Renal cortical epithelial cell (primary cell): ENCODE results near the gene TNNI3K. TPM values are rescaled to one million over a fixed set of nuclear protein-coding genes. Genes with fewer than 3 reads are reported as not detected.

ENCODE experiments used
- DNase-seq: peaks from one replicate; pipeline ENCODE4 v3.0.0-alpha.2; 2011; ENCODE audit warnings: low read depth
- total RNA-seq: library from RNA; depleted of rRNA; stranded (reverse); fragments of >200 nt; gene quantifications from 2 replicates; pipeline ENCODE4 v1.2.3, GENCODE V29; 2014

TNNI3K gene
- total RNA-seq, 1 donor from 2014 or later, result 0.35 TPM

GRCh38 chr1:74502858-74503257 lies 267.7 kb downstream of the TNNI3K start:
- no peak for DNase-seq

GRCh38 chr1:74504125-74504932 lies 269.1 kb downstream of the TNNI3K start:
- DNase-seq, result peak; percentile 53

- no peak for DNase-seq
Measured at GRCh38 chr1:74504933-74505512, 269.8 kb downstream of the TNNI3K start.

- no peak for DNase-seq
Measured at GRCh38 chr1:74505928-74506710, 270.9 kb downstream of the TNNI3K start.

GRCh38 chr1:74508449-74508848 lies 273.3 kb downstream of the TNNI3K start:
- DNase-seq, result no peak

- no peak for DNase-seq
Measured at GRCh38 chr1:74512170-74512915, 277.2 kb downstream of the TNNI3K start, which contains the start of gene LRRC53. TSS of gene LRRC53 (minus strand) at chr1:74512611. CDS start at chr1:74483349, 29,262 bp downstream.

- peak; percentile 7 for DNase-seq
Measured at GRCh38 chr1:74513411-74514300, 278.5 kb downstream of the TNNI3K start.

- DNase-seq, result no peak
Measured at GRCh38 chr1:74517599-74518051, 282.4 kb downstream of the TNNI3K start.

- DNase-seq, result no peak
Measured at GRCh38 chr1:74522148-74522547, 287.0 kb downstream of the TNNI3K start.

GRCh38 chr1:74523873-74524480 lies 288.8 kb downstream of the TNNI3K start:
- no peak for DNase-seq

GRCh38 chr1:74526708-74527107 lies 291.5 kb downstream of the TNNI3K start:
- no peak for DNase-seq

GRCh38 chr1:74528123-74528522 lies 292.9 kb downstream of the TNNI3K start:
- DNase-seq, result no peak

GRCh38 chr1:74530892-74531291 lies 295.7 kb downstream of the TNNI3K start:
- peak; percentile 70 for DNase-seq

GRCh38 chr1:74531796-74532195 lies 296.6 kb downstream of the TNNI3K start:
- DNase-seq, result no peak

- DNase-seq, result no peak
Measured at GRCh38 chr1:74534241-74534640, 299.1 kb downstream of the TNNI3K start.

- DNase-seq, result no peak
Measured at GRCh38 chr1:74545821-74546220, 310.6 kb downstream of the TNNI3K start.

GRCh38 chr1:74548961-74549750 lies 314.0 kb downstream of the TNNI3K start:
- DNase-seq, result no peak

- no peak for DNase-seq
Measured at GRCh38 chr1:74549932-74550331, 314.7 kb downstream of the TNNI3K start.

- DNase-seq, result no peak
Measured at GRCh38 chr1:74570797-74571492, 335.8 kb downstream of the TNNI3K start.
